ENCODE results near the gene SRGAP3.

DNA sequence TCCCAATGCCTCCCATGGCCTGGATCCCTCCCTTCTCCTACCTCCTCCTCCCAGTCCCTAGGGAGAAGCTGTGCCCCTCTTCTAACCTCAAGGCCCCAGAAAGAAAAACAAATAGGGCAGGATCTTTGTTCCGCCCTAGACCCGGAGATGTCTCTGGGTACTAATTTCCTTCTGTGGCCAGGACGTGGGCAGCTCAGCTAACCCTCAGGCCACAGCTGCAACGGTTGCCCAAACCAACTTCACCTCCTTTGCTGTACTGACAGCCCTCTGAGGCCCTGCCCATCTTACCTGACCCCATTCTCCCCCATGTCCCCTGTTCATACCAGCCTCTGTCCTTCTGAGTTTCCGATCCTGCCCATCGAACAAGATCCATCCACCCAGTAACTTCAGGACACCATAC lies 70.7 kb downstream of the SRGAP3 start:
- TF ChIP-seq, protein P1, sequence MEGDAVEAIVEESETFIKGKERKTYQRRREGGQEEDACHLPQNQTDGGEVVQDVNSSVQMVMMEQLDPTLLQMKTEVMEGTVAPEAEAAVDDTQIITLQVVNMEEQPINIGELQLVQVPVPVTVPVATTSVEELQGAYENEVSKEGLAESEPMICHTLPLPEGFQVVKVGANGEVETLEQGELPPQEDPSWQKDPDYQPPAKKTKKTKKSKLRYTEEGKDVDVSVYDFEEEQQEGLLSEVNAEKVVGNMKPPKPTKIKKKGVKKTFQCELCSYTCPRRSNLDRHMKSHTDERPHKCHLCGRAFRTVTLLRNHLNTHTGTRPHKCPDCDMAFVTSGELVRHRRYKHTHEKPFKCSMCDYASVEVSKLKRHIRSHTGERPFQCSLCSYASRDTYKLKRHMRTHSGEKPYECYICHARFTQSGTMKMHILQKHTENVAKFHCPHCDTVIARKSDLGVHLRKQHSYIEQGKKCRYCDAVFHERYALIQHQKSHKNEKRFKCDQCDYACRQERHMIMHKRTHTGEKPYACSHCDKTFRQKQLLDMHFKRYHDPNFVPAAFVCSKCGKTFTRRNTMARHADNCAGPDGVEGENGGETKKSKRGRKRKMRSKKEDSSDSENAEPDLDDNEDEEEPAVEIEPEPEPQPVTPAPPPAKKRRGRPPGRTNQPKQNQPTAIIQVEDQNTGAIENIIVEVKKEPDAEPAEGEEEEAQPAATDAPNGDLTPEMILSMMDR (IDR thresholded peaks at IDR 0.05; ENCODE audit: poor library complexity): no peak
- TF ChIP-seq EZH2 (IDR thresholded peaks at IDR 0.05; ENCODE audit: borderline replicate concordance): no peak

Data from hepatocyte (in vitro differentiated cells).